K562 treated with DMSO at 1 percent for 4 hours (cell line): Measurements from ENCODE around the gene CFAP54. TPM values are rescaled to one million over a fixed set of nuclear protein-coding genes. Genes with fewer than 3 reads are reported as not detected.

Experiments used
- total RNA-seq: library from RNA; unstranded; fragments of 300-600 nt; gene quantifications from 2 replicates; pipeline ENCODE4 v1.2.3, GENCODE V29; 2022; ENCODE audit not compliant: insufficient read depth

The CFAP54 gene, protein sequence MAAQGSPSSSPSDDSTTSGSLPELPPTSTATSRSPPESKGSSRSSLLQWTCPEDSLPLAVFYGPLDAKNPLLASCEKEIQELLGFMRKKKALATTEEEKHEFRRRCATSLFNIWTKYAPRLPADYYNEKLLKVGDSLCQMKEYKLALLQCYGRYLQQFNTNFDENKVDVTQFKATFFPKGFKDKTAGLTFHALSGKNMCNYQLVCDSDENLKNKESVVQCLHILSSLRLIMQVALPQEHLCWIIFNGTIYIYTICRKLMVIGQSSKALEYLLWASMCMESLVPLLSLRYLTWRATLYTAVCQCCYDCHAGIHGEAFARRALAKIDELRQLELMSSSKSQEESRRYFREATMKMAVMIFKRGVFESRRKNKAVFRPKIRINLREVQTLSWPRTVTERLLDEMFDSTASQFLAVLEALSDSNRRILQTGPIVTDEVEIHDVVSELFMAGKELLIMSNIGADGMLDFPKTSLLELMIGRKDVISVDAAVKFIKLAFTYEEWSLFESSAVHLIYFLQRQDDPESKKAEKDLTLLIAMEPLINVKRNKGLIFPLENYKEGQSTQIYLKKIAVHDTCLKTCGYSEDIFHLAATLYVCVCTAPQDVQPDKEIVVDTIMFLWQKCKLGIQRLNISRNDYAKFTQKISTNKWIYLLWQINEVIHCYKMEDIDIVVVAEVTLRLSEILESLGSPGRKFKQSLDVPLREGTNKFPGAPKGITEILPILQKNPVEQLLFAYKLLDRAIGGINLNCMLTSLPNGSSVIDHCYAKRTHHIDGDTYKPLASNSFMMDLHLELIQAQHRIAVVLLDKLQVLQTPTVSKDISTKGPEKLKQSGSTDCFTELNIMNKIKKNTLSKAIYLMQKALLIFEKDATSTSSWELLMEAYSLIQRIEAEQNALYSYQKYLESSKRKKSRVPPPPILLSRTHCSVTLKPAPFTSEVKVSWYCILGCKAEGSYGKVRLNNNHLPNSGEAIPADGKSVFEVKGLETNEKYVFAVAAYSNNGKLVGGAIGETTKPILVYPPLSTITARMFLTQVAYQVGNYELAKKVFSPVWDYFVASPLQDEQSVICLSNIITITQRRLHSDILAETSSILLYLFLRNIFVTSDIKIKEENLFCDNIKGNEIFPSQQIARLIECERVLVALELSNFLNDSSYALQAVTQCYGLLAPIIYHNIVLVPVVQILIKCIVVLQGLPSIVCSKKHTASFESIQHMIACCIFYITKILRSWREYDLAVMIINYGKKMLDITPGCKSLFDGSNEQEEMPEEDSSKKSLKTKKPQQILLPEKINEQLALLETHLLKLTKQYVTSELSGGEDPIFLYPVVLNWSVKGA (N-terminal part only)
- not detected in 2 replicates for total RNA-seq

DNA sequence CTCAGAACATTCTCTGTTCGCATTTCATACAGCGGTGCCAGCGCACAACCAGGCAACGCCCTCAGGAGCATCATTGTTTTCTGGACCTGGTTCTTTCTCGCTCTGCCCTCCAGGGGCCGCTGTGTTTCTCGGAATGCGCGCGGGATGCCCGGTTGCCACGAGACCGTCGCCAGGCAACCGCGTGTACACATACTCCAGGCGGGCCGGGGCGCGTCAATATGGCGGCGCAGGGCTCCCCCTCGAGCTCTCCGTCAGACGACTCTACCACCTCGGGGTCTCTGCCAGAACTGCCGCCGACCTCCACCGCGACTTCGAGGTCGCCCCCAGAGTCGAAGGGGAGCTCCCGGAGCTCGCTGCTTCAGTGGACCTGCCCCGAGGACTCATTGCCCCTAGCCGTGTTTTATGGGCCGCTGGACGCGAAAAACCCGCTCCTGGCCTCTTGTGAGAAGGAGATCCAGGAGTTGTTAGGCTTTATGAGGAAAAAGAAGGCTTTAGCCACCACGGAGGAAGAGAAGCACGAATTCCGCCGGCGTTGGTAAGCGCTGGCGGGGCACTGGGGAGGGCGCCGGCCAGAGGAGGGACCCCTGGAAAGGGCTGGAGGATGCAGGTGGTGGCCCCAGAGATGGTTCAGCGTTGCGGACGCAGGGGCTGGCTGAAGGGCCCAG lies at the start of gene CFAP54:
Gene CFAP54 (plus strand): TSS at position 186 of the 665 bp plus-strand sequence. CDS start 33 bp downstream, at position 219.

DNA sequence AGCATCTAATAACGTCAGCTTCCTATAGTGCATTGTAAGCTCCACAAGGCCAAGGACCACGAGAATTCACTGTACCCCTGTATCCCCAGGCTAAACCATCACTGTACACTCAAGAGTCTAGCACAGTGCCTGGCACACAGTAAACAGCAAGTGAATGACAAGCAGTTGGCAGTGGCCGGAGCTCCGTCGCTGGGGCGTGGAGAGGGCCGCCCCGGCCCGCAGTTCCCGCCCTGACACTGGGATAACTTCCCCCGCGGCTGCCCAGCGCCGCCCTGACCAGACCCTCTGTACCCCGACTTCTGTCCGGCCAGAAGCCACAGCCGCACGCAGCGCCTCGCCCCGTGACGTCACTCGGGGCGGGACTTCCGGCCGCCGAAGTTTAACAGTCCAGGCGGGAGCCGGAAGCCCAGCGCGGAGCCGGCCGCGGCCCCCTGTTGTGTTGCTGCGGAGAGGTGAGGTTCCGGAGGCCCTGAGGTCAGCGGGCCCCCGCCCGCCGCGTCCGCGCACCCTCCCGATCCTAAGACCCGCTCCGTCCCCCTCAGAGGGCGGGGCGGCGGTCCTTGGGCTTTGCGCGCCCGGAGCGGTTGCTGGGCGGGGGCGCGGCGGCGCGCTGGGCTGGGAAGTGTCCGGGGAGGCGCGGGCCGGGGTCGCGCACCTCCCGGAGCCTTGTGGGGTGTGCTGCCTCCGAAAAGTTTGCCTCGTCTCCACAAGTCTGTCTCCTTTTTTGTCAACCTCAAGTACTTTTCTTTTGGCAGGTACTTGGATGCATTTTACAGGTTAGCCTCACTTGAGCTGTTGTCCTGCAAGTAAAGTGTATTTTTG lies 417.7 kb downstream of the CFAP54 start, which contains the start of gene NEDD1:
Gene NEDD1 (plus strand): TSS at position 409 of the 822 bp plus-strand sequence. CDS start 2,503 bp downstream, outside the sequence.

Other genes with a start within 250 kb of the CFAP54 start
- gene CDK17, start 89.1 kb upstream of the CFAP54 start, total RNA-seq = 11.5 and 11.9 TPM in 2 replicates